NCI-H69 (cell line): Measurements from ENCODE around the gene EIF2AK3.
"Not testable (repeated sequence)": the region's sequence is repeated elsewhere in the genome, so short reads cannot be mapped to it uniquely, and the experiment has no call there.

Experiments
- DNase-seq: peaks from one replicate; lab custom pipeline; 2025; lab: John Stamatoyannopoulos, UW

Gene EIF2AK3

DNA sequence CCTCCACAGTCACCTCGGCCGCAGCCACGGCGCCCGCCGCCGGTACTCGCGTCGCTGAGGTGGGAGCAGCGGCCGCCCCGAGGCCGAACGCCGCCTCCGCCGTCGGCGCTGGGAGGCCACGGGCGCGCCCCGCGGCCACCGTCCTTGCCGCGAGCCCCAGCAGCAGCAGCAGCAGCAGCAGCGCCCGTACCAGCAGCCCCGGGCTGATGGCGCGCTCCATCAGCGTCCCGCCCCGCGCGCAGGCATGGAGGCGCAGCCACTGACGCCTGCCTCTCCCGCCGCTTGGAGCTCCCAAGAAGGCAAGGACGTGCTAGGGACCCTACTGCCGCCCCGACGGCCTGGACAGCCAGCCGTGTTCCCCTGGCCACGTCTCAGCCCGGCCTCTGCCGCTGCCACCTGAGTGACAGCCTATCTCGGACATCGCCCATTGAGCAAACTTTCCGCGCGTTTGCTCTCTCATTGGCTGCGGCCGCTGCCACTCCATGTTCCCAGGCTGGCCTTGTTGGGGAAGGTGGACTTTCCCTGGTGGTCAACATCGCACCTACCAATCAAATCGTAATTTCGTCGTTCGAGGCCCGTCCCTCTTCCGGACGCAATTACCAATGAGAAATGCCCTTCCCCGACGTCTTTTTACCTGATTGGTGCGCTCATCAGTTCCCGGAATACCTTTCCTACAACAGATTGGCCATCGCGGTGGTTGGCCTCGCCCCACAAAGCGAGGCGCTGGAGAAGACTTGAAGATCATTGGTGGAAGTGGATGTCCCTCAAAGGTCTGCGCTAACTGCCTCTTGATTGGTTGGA lies at the start of gene EIF2AK3:
EIF2AK3 (minus strand) TSS at position 410 of the 801 bp plus-strand sequence; CDS start at position 220, 190 bp downstream.
- peak; percentile 98 for DNase-seq

DNA sequence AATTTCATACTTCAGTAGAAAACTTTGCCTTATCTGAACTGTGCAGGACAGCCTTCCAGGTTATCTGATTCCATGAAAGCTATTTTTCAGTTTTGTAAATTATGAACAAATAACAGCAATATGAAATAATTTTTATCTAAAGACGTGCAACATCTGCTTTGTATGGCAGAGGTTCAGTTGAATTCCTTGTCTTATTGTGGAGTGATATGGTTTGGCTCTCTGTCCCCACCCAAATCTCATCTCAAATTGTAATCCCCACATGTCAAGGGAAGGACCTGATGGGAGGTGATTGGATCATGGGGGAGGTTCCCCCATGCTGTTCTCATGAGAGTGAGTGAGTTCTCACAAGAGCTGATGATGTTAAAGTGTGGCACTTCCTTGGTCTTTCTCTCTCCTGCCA lies 46.1 kb upstream of the EIF2AK3 start:
- DNase-seq: no peak

DNA sequence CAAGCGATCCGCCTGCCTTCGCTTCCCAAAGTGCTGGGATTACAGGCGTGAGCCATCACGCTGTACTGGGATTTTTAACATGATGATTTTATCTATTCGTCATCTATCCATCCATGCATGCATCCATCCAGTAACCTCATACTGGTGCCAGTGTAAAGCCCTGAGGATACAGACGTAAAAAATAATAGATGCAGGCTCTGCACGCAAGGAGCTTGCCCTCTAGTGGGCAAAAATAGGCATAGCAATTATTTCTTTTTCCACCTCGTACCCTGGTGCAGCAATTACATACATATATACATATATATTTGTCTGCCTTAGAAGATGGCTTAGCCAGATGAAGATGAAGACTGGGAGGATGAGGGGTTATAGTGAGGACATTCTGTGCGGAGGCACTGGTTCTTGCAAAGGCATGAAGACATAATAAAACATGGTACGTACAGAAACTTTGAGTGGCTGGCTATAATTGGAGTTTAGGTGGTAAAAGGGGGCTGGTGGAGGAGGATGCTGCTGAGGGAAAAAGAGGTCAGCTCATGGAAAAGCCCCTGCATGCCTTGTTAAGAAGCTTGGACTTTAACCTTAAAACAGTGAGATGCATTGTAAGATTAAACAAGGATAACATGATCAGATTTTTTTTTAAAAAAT lies 44.6 kb upstream of the EIF2AK3 start:
- peak; percentile 49 for DNase-seq

DNA sequence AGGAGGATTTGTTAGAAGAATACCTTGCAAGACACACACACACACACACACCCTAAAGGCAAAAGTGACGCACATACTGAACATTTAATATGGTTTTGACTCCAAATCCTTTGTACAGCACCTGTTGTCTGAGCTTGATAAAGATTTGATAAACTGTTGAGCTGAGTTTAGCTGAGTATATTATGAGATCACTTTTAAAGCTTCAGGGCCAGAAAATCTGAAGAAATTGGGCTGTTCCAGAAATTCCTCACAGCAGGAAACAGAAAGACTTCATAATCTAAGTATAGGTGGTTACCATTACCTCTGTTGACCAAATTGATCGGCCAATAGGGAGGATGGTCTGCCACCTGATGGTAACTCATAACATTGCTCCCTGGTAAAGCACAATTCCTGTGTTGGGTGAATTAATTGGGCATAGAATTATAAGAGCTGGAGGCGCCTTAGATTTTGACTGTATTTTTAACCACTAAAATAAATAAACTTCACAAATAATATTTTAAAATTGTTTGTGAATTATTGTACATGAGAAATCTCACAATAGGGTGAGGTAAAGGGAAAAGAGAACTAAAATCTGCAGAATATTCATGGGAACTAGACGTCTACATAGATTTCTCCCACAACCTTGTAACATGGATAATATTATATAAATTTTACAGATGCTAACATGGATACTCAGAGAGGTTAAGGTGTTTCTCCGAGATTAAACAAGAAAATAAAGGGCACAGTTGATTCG lies 42.4 kb upstream of the EIF2AK3 start:
- peak; percentile 52 for DNase-seq

DNA sequence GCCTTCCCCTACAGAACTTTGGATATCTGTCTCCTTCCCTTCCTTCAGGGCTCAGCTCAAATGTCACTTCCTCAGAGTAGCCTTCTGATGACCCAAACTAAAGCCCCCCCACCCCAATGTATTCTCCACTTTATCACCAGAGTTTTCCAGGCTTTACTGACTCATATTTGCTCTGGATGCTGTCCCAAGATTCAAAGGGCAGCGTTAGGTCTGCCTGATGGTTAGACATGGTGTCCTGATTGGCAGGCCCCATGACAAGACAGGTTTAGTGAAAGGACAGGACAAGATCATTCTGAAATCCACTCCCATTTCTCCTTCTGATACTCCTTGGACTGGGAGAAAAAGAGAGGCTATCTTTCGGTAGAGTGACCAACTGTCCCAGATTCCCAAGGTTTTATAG lies 41.6 kb upstream of the EIF2AK3 start:
- DNase-seq: no peak

DNA sequence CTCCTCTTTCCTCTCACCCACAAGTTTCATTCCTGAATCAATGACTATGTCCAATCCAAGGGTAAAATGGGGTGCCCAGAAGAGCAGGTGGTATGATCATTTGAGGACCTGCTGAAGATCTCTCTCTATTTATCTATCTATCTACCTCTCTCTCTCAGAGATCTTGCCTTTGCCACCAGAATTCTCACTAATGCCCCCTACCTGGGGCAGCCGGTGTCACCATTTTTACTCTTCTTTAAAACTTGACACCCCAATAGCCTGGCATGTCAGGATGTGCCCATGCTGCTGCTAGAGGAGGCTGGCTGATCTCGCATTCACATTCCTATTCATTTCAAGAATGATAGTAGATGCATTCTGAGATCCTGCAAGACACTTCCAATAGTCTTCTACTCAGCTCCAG lies 40.0 kb upstream of the EIF2AK3 start:
- DNase-seq: no peak

DNA sequence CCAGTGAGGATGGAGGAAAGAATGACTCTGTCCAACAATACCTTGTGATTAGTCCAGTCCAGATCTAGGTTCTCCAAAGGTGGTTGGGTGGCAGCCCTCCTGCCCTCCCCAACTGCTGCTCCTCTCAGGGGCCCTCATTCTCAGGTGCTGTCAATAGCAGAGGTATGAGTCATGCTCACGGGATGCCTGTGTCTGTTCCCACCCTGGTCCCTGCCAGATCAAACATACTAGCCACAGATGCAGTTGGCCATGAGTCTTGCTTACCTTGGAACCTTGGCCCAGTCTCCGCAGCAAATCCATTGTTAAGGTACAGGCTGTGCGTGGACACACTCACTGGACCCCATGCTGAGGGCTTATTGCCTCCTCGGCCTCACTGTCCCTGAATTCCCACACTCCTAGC lies 39.3 kb upstream of the EIF2AK3 start:
- peak; percentile 6 for DNase-seq

DNA sequence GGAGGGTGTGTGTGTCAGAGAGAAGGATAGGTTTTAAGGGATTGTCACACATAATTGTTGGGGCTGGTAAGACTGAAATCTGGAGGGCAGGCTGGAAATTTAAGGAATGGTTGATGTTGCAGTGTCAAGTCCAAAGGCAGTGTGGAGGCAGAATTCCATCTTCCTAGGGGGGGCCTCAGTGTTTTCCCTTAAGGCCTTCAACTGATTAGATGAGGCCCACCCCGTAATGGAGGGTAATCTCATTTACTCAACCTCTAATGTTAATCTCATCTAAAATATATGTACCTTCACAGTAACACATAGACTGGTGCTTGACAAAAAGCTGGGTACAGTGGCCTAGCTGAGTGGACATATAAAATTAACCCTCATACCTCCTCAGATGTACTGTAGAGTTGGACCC lies 33.4 kb upstream of the EIF2AK3 start:
- no peak for DNase-seq

DNA sequence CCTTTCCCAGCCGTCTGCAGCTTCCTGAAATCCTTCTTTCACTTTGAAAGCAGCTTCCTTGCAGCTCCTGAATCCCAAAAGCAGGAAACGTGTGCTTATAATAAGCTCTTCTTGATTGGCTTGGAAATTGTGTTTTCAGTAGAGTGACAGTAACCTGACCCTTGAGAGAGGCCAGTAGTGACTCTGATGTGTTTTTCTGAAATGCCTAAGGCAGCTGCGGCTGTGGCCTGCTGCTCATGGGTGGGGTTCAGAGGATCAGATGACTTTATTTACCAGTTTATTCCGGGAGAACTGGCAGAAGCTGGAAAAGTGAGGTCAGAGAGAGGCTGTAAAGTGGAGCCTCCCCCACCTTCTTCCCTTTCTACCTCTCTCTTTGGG lies 32.3 kb upstream of the EIF2AK3 start:
- DNase-seq: peak; percentile 73

DNA sequence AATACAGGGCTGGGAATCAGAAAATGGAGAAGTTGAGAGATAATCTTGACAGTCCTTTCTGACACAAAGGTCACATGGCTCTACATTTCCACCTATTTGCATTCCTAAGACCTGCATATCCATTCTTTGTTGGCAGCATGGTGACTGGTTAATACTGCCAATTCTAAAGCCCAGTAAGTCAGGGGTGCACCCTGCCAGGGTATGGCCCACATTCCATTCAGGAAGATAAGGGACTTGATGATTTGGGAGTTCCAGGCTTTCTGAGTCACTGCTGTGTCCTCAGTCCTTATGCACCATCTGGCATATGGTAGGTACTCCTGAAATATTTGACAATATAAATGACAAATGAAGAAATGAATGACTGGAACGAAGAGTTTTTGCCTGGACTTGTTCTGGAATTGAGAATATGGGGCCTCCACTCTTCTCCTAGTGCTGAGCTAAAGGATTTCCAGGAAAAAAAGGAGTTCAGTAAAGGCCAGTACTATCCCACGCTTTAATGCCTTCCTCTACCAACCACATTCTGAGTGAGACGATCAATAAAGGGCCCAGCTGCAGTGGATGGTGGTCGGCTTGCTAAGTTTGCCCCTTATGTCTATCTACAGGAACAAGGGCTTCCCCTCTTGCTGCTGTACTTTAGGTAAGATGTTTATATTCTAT lies 31.7 kb upstream of the EIF2AK3 start:
- peak; percentile 8 for DNase-seq

DNA sequence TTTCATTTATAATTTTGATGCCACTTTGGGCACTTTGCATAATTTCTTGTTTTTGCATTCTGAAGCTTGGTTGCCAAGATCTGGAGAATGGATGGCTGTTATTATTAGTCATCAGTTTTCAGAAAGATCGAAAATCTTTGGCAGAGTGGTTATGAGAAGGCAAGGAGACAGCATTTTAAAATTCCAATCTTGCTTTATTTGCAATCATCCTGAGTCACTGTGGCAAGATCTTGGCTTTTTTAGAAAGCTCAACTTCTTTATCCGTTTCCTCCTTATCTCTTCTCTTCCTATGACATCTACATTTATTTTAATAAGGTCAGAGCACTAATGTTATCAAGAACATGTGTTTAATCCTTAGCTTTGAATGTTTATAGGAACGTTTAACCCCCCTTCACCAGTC lies 31.1 kb upstream of the EIF2AK3 start:
- DNase-seq: no peak

DNA sequence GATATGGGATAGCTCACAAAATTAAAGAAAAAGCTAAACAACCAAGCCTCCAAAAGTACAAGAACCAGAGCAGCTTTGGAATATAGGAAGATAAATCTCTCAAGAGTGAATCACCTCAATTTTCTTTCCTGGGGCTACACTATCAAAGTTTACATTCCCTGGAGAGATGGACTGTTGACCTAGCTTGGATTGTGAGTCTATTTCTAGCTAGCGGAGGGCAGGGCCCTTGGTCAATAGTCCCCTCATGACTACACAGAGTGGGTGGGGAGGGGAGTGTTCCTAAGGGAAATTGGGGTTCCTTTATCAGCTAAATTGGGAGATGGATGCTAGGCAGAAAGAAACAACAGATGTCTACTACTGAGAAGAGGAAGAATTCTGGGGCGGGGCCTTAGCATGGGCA lies 29.9 kb upstream of the EIF2AK3 start:
- DNase-seq: no peak

DNA sequence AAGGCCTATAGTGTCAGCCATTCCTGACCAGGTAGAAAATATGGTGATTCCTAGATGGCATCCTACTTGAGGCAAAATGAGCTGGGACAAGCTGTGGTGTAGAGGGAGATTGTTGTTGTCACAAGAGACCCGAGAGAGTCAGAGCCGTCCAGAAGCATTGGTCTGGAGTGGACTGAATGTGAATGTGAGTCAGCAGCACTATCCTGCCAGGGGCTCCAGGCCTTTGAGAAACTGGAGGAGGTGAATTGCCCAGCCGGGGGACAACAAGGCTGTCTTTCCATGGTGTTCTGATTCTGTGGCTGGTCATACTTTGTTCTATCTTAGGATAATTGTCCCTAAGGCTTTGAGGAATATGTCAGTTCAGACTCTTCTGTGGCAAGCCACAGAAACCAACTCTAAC lies 29.4 kb upstream of the EIF2AK3 start:
- DNase-seq: no peak

DNA sequence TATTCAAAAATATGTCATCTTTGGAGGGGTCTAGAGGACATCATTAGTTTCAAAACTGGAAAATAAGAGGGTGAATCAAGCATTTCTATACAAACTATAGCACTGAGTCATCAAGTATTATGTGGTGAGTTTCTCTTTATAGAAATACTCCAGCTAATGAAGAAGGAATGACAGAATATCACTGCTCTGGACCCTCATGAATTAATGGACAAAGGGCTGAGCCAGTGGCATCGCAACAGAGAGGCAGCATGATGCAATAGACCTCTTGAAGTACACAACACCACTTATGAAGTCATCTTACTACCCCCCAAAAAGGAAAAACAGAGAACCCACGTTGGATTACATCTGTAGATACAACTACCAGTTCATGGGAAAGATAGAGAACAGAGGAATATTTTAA lies 27.4 kb upstream of the EIF2AK3 start:
- DNase-seq: no peak

DNA sequence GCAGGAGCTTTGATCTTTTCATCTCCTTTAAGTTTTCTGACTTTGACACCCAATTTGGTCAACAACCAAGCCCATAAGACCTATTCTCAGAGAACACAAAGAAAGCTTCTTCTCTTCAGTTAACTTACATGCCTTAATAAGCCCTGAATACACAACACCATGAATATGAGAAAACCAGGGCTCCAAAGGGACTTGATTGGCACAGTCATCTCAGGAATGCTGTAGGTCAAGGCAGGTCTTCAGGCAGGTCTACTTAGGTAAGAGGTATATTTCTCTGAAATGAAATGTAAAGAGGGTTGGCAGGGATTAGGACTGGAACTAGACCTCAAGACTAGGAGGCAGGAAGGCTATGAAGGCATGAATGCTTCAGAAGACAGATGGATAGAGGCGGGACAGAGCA lies 24.4 kb upstream of the EIF2AK3 start:
- no peak for DNase-seq

DNA sequence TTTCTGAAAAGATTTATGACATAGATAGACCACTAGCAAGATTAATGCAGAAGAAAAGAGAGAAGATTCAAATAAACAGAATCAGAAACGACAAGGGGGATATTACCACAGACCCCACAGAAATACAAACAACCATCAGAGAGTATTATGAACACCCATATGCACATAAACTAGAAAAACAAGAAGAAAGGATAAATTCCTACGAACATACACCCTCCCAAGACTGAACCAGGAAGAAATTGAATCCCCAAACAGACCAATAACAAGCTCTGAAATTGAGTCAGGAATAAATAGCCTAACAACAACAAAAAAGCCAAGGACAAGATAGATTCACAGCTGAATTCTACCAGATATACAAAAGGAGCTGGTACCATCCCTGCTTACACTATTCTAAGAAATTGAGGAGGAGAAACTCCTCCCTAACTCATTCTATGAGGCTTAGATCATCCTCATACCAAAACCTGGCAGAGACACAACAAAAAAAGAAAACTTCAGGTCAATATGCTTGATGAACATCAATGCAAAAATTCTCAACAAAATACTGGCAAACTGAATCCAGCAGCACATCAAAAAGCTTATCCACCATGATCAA lies 18.1 kb upstream of the EIF2AK3 start:
- not testable (repeated sequence) for DNase-seq

DNA sequence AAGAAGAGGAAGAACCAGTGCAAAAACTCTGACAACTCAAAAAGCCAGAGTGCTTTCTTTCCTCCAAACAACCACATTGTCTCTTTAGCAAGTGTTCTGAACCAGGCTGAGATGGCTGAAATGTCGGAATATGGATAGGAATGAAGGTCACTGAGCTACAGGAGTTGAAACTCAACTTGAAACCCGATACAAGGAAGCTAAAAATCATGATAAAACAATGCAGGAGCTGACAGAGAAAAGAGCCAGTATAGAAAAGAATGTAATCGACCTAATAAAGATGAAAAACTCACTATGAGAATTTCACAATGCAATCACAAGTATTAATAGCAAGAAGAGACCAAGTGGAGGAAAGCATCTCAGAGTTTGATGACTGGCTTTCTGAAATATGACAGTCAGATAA lies 15.0 kb upstream of the EIF2AK3 start:
- no peak for DNase-seq

DNA sequence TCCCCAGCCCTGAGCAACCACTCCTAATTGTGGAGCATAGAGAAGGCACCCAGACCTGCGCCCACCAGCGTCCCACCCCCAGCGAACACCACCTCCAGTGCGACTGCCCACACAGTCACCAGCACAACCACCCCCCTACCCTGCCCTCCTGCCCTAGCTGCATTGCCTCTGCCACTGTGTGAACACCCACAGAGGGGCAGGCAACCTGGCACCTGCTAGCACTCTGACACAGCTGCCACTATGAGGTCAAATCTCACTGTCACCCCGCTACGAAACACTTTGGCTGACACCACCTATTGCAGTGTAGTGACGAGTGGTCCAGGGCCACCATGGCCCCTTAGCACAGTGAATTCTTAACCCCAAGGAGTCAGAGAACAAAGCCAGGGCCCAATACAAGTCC lies 14.1 kb upstream of the EIF2AK3 start:
- no peak for DNase-seq

DNA sequence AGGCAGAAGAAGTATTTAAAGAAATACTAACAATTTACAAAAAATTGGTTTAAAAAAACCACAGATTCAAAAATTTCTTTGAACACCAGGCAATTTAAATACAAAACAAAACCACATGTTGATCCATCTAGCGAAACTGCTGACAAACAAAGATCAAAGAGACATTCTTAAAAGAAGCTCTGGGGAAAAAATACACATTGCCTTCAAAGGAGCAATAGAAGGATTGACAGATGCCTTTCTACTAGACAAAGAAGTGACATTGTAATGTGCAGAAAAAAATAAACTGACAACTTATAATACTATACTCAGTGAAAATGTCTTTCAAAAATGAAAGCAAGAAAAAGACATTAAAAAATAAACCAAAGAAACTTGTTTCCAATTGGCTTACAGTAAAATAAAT lies 12.6 kb upstream of the EIF2AK3 start:
- DNase-seq: no peak

DNA sequence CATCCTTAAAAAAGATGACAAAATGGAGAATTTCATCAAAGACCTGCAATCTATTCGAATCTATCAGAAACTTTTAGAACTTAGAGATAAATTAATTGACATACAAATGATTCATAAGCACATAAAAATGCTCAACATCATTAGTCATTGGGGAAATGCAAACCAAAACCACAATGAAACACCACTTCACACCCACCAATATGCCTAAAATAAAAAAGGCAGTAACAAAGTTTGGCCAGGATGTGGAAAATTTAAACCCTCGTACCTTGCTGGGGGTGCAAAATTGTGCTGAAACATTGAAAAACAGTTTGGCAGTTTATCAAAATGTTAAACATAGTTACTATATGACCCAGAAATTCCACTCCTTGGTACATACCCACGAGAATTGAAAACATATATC lies 11.5 kb upstream of the EIF2AK3 start:
- no peak for DNase-seq

DNA sequence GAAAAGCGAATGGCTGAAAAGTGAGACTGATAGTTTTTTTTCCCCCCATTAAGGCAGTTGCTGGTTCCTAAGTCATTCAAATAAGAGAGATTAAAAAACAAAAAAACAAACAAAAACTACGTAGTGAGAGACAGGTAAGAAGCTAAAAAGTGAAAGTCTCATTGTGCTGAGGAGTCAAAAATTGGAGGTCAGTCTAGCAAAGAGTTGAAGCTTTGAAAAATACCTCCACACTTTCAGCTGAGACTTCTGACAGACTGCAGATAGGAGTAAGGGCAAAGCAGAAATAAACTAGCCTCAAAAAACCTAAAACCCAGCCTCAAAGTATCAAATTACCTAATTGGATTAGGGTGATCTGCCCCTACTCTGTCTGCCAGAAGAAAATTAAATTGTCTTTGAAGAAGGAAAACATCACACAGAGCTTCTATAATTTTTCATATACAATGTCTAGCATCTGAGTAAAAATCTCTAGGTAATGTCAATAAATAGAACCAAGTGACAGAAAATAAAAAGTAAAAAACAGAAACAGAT lies 10.9 kb upstream of the EIF2AK3 start:
- no peak for DNase-seq

DNA sequence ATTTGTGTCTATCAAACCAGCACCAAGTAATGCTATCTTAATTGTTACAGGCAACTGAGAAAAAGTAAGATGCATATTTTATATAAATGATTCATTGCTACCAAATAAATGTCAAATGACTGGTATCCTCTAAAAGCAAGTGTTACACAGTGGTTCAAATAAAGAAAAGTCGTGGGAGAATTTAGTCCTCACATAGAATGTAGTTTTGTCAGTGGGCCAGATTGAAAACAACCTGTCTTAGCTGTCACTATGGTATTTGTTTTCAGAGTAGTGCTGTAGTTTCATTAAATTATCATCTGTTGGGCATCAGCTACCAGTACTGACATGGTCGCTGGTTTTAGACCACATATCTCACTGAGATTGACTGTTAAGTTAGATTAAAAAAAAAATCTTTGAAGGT lies 10.2 kb upstream of the EIF2AK3 start:
- no peak for DNase-seq
